Urinary bladder (tissue), 4 donors: ENCODE results near the gene FOXL3. TPM values are rescaled to one million over a fixed set of nuclear protein-coding genes. Genes with fewer than 3 reads are reported as not detected.
"Not testable (repeated sequence)": the region's sequence is repeated elsewhere in the genome, so short reads cannot be mapped to it uniquely, and the experiment has no call there.

Experiments
- DNase-seq: peaks from one replicate; pipeline ENCODE4 v3.0.0-alpha.2; 2015; ENCODE audit errors: extremely low spot score
- H3K27ac ChIP-seq: one replicate; pipeline ENCODE4 v1.5.1; 2013; ENCODE audit warnings: low read depth, mild to moderate bottlenecking, moderate library complexity
- H3K36me3 ChIP-seq: one replicate; pipeline ENCODE4 v1.6.1; 2013; ENCODE audit warnings: mild to moderate bottlenecking, moderate library complexity; ENCODE audit not compliant: insufficient read depth
- H3K4me1 ChIP-seq: one replicate; pipeline ENCODE4 v1.6.1; 2013; ENCODE audit warnings: mild to moderate bottlenecking, moderate library complexity; ENCODE audit not compliant: insufficient read depth
- H3K4me3 ChIP-seq: one replicate; pipeline ENCODE4 v1.5.1; 2013; ENCODE audit warnings: low read depth, low read length
- WGBS: extraction: QIAGEN DNeasy Blood & Tissue Kit; methylation state at CpG from one replicate; pipeline ENCODE4 v1.1.7; 2013; 5-methylcytosine and 5-hydroxymethylcytosine counted together
- polyA plus RNA-seq: library from polyadenylated mRNA; stranded (reverse); fragments of 200-250 nt; gene quantifications from one replicate; pipeline ENCODE4 v1.2.3, GENCODE V29; 2013
- total RNA-seq: library from RNA; depleted of rRNA; stranded (reverse); fragments of >200 nt; gene quantifications from one replicate; pipeline ENCODE4 v1.2.3, GENCODE V29; 2014
- donor health status: healthy with polysubstance abuse.
- donor health status: healthy.

FOXL3 gene
- not detected for total RNA-seq
- polyA plus RNA-seq, result not detected

GRCh38 chr7:289756-290553 is at the start of gene FOXL3:
Gene FOXL3, plus strand, starts transcription at chr7:290170. Its CDS starts 0 bp downstream, at chr7:290170.
- H3K36me3 ChIP-seq, result no peaks in the 10 kb centered on the region
- H3K4me3 ChIP-seq, result no peak within 1 kb of the TSS
- H3K4me1 ChIP-seq, result no peaks in the 10 kb centered on the region
- WGBS, result 2% methylated on average over 78 of the region's 79 CpGs
- H3K27ac ChIP-seq, result no peak within 1 kb of the TSS
- DNase-seq, result no peak

- no peaks in the 10 kb centered on the region for H3K4me1 ChIP-seq
- no peak overlapping the region for H3K4me3 ChIP-seq
- DNase-seq, result no peak
- H3K36me3 ChIP-seq, result peaks cover 2% of the 10 kb centered on the region
- no peak overlapping the region for H3K27ac ChIP-seq
- 54% methylated on average over 16 of the region's 16 CpGs for WGBS
These were observed 49.0 kb upstream of the FOXL3 start for GRCh38 chr7:240887-241421.

- H3K36me3 ChIP-seq, result peaks cover 2% of the 10 kb centered on the region
- WGBS, result 95% methylated on average over 13 of the region's 13 CpGs
- no peaks in the 10 kb centered on the region for H3K4me1 ChIP-seq
- DNase-seq, result no peak
- no peak overlapping the region for H3K27ac ChIP-seq
- no peak overlapping the region for H3K4me3 ChIP-seq
These were observed 48.5 kb upstream of the FOXL3 start for GRCh38 chr7:241513-241912.

GRCh38 chr7:242826-243579 is 47.0 kb upstream of the FOXL3 start:
- 94% methylated on average over 12 of the region's 21 CpGs for WGBS
- H3K4me3 ChIP-seq, H3K4me1 ChIP-seq, DNase-seq, H3K27ac ChIP-seq, H3K36me3 ChIP-seq: not testable (repeated sequence)

GRCh38 chr7:243580-243978 is 46.4 kb upstream of the FOXL3 start:
- WGBS, result 90% methylated on average over 6 of the region's 10 CpGs

GRCh38 chr7:244974-245373 is 45.0 kb upstream of the FOXL3 start:
- 87% methylated on average over 22 of the region's 22 CpGs for WGBS
- Histone ChIP-seq H3K4me1 (no peaks in the 10 kb centered on the region), H3K27ac (no peak overlapping the region), H3K4me3 (no peak overlapping the region), H3K36me3 (peaks cover 2% of the 10 kb centered on the region)
- no peak for DNase-seq

More at GRCh38 chr7:243580-243978, 46.4 kb upstream of the FOXL3 start:
- H3K4me3 ChIP-seq, H3K36me3 ChIP-seq, DNase-seq, H3K27ac ChIP-seq, H3K4me1 ChIP-seq: not testable (repeated sequence)

- DNase-seq, result no peak
- WGBS, result 93% methylated on average over 36 of the region's 36 CpGs
- no peak overlapping the region for H3K4me3 ChIP-seq
- no peaks in the 10 kb centered on the region for H3K4me1 ChIP-seq
- H3K27ac ChIP-seq, result no peak overlapping the region
- peaks cover 2% of the 10 kb centered on the region for H3K36me3 ChIP-seq
These were observed 44.2 kb upstream of the FOXL3 start for GRCh38 chr7:245574-246295.

- DNase-seq, result no peak
- Histone ChIP-seq H3K27ac (no peak overlapping the region), H3K4me1 (no peaks in the 10 kb centered on the region), H3K4me3 (no peak overlapping the region), H3K36me3 (peaks cover 2% of the 10 kb centered on the region)
- 84% methylated on average over 22 of the region's 22 CpGs for WGBS
These were observed 43.5 kb upstream of the FOXL3 start for GRCh38 chr7:246451-246850.

GRCh38 chr7:247181-247580 is 42.8 kb upstream of the FOXL3 start:
- Histone ChIP-seq H3K36me3 (peaks cover 2% of the 10 kb centered on the region), H3K27ac (no peak overlapping the region), H3K4me3 (no peak overlapping the region), H3K4me1 (no peaks in the 10 kb centered on the region)
- 78% methylated on average over 12 of the region's 12 CpGs for WGBS
- DNase-seq, result no peak

GRCh38 chr7:247636-248035 is 42.3 kb upstream of the FOXL3 start:
- Histone ChIP-seq H3K27ac (no peak overlapping the region), H3K4me1 (no peaks in the 10 kb centered on the region), H3K4me3 (no peak overlapping the region), H3K36me3 (peaks cover 2% of the 10 kb centered on the region)
- 86% methylated on average over 16 of the region's 16 CpGs for WGBS
- DNase-seq, result no peak

GRCh38 chr7:248732-249435 is 41.1 kb upstream of the FOXL3 start:
- no peak for DNase-seq
- H3K36me3 ChIP-seq, result peaks cover 2% of the 10 kb centered on the region
- H3K4me1 ChIP-seq, result no peaks in the 10 kb centered on the region
- WGBS, result 88% methylated on average over 20 of the region's 20 CpGs
- H3K27ac ChIP-seq, result no peak overlapping the region
- H3K4me3 ChIP-seq, result no peak overlapping the region

- DNase-seq, result no peak
- no peak overlapping the region for H3K27ac ChIP-seq
- 86% methylated on average over 12 of the region's 12 CpGs for WGBS
- H3K4me1 ChIP-seq, result no peaks in the 10 kb centered on the region
- peaks cover 2% of the 10 kb centered on the region for H3K36me3 ChIP-seq
- no peak overlapping the region for H3K4me3 ChIP-seq
These were observed 40.0 kb upstream of the FOXL3 start for GRCh38 chr7:249989-250388.

GRCh38 chr7:250523-250922 is 39.4 kb upstream of the FOXL3 start:
- 91% methylated on average over 15 of the region's 15 CpGs for WGBS
- no peaks in the 10 kb centered on the region for H3K4me1 ChIP-seq
- no peak for DNase-seq
- no peak overlapping the region for H3K4me3 ChIP-seq
- H3K36me3 ChIP-seq, result peaks cover 2% of the 10 kb centered on the region
- H3K27ac ChIP-seq, result no peak overlapping the region
